ENCODE data around the gene ACVR2B. TPM values are rescaled to one million over a fixed set of nuclear protein-coding genes. Genes with fewer than 3 reads are reported as not detected.

The ACVR2B gene
- total RNA-seq, 1 donor from 2014 or later, result 8.2 TPM

GRCh38 chr3:38496131-38496910 lies 42.6 kb downstream of the ACVR2B start, which contains the start of gene EXOG:
TSS of gene EXOG (plus strand) at chr3:38496340. CDS start at chr3:38496368, 28 bp downstream.
- TF ChIP-seq CTCF (IDR thresholded peaks at IDR 0.05), result peak; percentile 89
- peak within 1 kb of the TSS; percentile 90 for H3K4me3 ChIP-seq
- peaks cover 8% of the 10 kb centered on the region for H3K4me1 ChIP-seq
- DNase-seq, result peak; percentile 93
- ATAC-seq, result peak; percentile 98 to 99
- H3K27me3 ChIP-seq (ENCODE audit: low read depth), result no peaks in the 10 kb centered on the region
- H3K9me3 ChIP-seq, result no peaks in the 10 kb centered on the region
- peak within 1 kb of the TSS; percentile 71 for H3K27ac ChIP-seq
- peaks cover 2% of the 10 kb centered on the region for H3K36me3 ChIP-seq
- intact Hi-C loops (cut with DNase I), result no loop called here

GRCh38 chr3:38497031-38497430 lies 43.3 kb downstream of the ACVR2B start:
- no peak for TF ChIP-seq CTCF (IDR thresholded peaks at IDR 0.05)
- ATAC-seq (no peak), DNase-seq (no peak)
- no peak overlapping the region for H3K27ac ChIP-seq
- H3K4me1 ChIP-seq, result peaks cover 8% of the 10 kb centered on the region
- H3K27me3 ChIP-seq (ENCODE audit: low read depth), result no peaks in the 10 kb centered on the region
- intact Hi-C loops (cut with DNase I), result no loop called here
- H3K4me3 ChIP-seq, result peak overlapping the region; percentile 90
- H3K36me3 ChIP-seq, result peaks cover 9% of the 10 kb centered on the region
- H3K9me3 ChIP-seq, result no peaks in the 10 kb centered on the region

- no peaks in the 10 kb centered on the region for H3K9me3 ChIP-seq
- no peaks in the 10 kb centered on the region for H3K27me3 ChIP-seq (ENCODE audit: low read depth)
- no peak for TF ChIP-seq CTCF (IDR thresholded peaks at IDR 0.05)
- DNase-seq (no peak), ATAC-seq (no peak)
- H3K27ac ChIP-seq, result peak overlapping the region; percentile 8
- H3K36me3 ChIP-seq, result peaks cover 45% of the 10 kb centered on the region
- H3K4me1 ChIP-seq, result peaks cover 8% of the 10 kb centered on the region
- no peak overlapping the region for H3K4me3 ChIP-seq
- intact Hi-C loops (cut with DNase I), result no loop called here
Measured at GRCh38 chr3:38500688-38501417, 47.2 kb downstream of the ACVR2B start.

- Histone ChIP-seq H3K27me3 (ENCODE audit: low read depth) (no peaks in the 10 kb centered on the region), H3K27ac (no peak overlapping the region), H3K4me3 (no peak overlapping the region), H3K9me3 (no peaks in the 10 kb centered on the region), H3K4me1 (no peaks in the 10 kb centered on the region), H3K36me3 (peaks cover 88% of the 10 kb centered on the region)
- ATAC-seq, result no peak
- intact Hi-C loops (cut with DNase I), result no loop called here
- no peak for DNase-seq
- no peak for TF ChIP-seq CTCF (IDR thresholded peaks at IDR 0.05)
Measured at GRCh38 chr3:38507120-38507519, 53.4 kb downstream of the ACVR2B start.

- ATAC-seq, result no peak
- no peak for DNase-seq
- Histone ChIP-seq H3K36me3 (peaks cover 78% of the 10 kb centered on the region), H3K9me3 (no peaks in the 10 kb centered on the region), H3K4me1 (no peaks in the 10 kb centered on the region), H3K27ac (no peak overlapping the region), H3K4me3 (no peak overlapping the region), H3K27me3 (ENCODE audit: low read depth) (no peaks in the 10 kb centered on the region)
- TF ChIP-seq CTCF (IDR thresholded peaks at IDR 0.05), result no peak
- intact Hi-C loops (cut with DNase I), result no loop called here
Measured at GRCh38 chr3:38509732-38510131, 56.0 kb downstream of the ACVR2B start.
